Activated naive CD4-positive, alpha-beta T cell treated with anti-CD3 and anti-CD28 coated beads, Interleukin-2, amount 50 U/mL, for 24 hours (primary cell): Measurements from ENCODE around the gene ARHGAP10.

Experiments
- H3K27ac Mint-ChIP-seq: one replicate; pipeline ENCODE4 v1.8.0; 2021; ENCODE audit warnings: mild to moderate bottlenecking, mixed read lengths
- H3K27me3 Mint-ChIP-seq: one replicate; pipeline ENCODE4 v1.8.0; 2021; ENCODE audit warnings: mixed read lengths
- H3K36me3 Mint-ChIP-seq: one replicate; pipeline ENCODE4 v1.8.0; 2021; ENCODE audit warnings: mixed read lengths
- H3K4me1 Mint-ChIP-seq: one replicate; pipeline ENCODE4 v1.8.0; 2021; ENCODE audit warnings: mixed read lengths
- H3K4me3 Mint-ChIP-seq: one replicate; pipeline ENCODE4 v1.8.0; 2021; ENCODE audit warnings: mild to moderate bottlenecking, mixed read lengths
- H3K9me3 Mint-ChIP-seq: one replicate; pipeline ENCODE4 v1.8.0; 2021; ENCODE audit warnings: mixed read lengths

The ARHGAP10 gene

GRCh38 chr4:147816382-147817254 is 84.7 kb downstream of the ARHGAP10 start:
- Mint-ChIP-seq H3K27me3 (no peaks in the 10 kb centered on the region), H3K9me3 (no peaks in the 10 kb centered on the region), H3K4me1 (peaks cover 9% of the 10 kb centered on the region), H3K27ac (no peak overlapping the region), H3K36me3 (no peaks in the 10 kb centered on the region), H3K4me3 (no peak overlapping the region)

DNA sequence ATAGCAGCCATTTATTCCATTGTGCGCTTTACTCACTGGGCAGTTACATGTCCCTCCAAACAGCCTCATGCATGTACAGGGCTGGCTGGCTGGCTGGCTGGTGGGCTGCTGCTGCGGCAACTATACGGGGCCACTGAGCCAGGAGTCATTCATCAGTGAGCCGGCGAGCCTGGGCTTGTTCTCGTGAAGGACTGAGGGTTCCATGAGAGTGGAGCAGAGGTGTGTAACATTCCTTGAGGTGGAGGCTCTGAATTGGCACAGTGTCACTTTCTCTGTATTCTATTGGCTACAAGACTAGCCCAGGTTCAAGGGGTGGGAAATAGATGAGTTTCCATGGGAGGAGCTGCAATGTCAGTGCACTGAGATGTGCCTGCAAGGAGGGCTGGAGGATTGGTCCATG is 89.1 kb downstream of the ARHGAP10 start:
- Mint-ChIP-seq H3K4me3 (no peak overlapping the region), H3K27ac (no peak overlapping the region), H3K27me3 (no peaks in the 10 kb centered on the region), H3K9me3 (no peaks in the 10 kb centered on the region), H3K36me3 (peaks cover 2% of the 10 kb centered on the region), H3K4me1 (peaks cover 4% of the 10 kb centered on the region)

DNA sequence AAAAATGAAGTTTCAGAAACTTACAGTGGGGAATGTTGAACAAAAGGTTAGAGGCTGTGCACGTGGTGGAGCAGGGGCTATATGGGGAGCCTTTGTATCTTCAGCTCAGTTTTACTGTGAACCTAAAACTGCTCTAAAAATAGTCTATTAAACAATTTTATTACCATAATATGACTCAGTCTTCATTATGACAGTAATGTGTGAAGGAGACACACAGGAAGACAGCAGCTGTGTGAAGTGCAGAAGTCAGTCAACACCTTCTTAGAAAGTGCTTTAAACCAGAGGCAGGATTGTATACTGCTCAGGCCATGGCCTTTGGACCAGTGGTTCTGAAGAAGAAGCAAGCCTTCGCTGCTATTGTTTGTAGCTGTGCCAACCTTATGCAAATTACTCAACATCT is 89.7 kb downstream of the ARHGAP10 start:
- no peak overlapping the region for H3K27ac Mint-ChIP-seq
- H3K4me3 Mint-ChIP-seq: no peak overlapping the region
- H3K27me3 Mint-ChIP-seq: no peaks in the 10 kb centered on the region
- no peaks in the 10 kb centered on the region for H3K4me1 Mint-ChIP-seq
- no peaks in the 10 kb centered on the region for H3K9me3 Mint-ChIP-seq
- peaks cover 2% of the 10 kb centered on the region for H3K36me3 Mint-ChIP-seq

GRCh38 chr4:147822128-147822527 is 90.2 kb downstream of the ARHGAP10 start:
- Mint-ChIP-seq H3K27me3 (no peaks in the 10 kb centered on the region), H3K36me3 (peaks cover 2% of the 10 kb centered on the region), H3K27ac (no peak overlapping the region), H3K9me3 (no peaks in the 10 kb centered on the region), H3K4me3 (no peak overlapping the region), H3K4me1 (no peaks in the 10 kb centered on the region)

DNA sequence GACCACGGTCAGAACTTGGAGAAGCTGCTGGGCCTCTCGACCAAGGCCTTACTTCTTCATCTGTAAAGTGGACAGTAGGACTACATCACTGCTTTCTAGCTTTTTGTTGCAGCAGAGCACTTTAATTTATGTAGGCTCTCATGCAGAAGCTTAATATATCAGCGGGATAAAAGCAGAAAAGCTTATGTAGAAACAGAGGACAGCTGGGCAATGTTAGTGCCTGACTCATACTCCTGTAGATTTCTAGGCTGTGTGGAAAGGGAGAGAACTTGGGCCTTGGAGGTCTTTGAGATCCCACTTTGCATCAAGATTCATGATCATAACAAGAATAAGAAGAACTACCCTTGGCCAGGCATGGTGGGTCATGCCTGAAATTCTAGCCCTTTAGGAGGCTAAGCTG is 91.2 kb downstream of the ARHGAP10 start:
- Mint-ChIP-seq H3K27ac (no peak overlapping the region), H3K36me3 (peaks cover 2% of the 10 kb centered on the region), H3K27me3 (no peaks in the 10 kb centered on the region), H3K4me3 (no peak overlapping the region), H3K4me1 (no peaks in the 10 kb centered on the region), H3K9me3 (no peaks in the 10 kb centered on the region)

DNA sequence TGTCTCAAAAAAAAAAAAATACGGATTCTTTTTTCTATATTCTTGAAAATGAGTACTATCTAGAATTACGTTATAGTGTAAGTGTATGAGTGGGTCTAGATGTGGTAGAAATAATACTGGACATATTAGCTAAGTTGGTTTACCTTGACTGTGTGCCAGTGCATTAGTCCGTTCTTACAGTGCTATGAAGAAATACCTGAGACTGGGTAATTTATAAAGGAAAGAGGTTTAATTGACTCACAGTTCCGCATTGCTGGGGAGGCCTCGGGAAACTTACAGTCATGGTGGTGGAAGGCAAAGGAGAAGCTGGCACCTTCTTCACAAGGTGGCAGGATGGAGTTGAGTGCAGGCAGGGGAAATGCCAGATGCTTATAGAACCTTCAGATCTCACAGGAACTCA is 92.4 kb downstream of the ARHGAP10 start:
- Mint-ChIP-seq H3K9me3 (no peaks in the 10 kb centered on the region), H3K36me3 (peaks cover 2% of the 10 kb centered on the region), H3K4me1 (no peaks in the 10 kb centered on the region), H3K4me3 (no peak overlapping the region), H3K27me3 (no peaks in the 10 kb centered on the region), H3K27ac (no peak overlapping the region)

DNA sequence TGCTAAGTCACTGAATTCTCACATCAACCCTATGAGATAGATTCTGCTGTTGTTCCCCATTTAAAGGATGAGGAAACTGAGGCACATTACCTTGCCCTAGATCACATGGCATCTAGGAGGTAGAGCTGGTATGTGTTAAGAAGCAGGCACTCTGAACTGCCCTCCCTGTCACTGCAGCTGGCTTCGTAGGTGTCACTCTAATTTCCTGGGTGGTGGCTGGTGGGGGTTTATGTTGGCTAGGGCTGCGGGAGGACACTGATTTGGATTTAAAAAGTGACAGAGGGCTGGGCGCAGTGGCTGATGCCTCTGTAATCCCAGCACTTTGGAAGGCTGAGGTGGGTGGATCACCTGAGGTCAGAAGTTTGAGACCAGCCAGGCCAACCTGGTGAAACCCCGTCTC is 93.0 kb downstream of the ARHGAP10 start:
- Mint-ChIP-seq H3K27me3 (no peaks in the 10 kb centered on the region), H3K4me3 (no peak overlapping the region), H3K36me3 (peaks cover 2% of the 10 kb centered on the region), H3K9me3 (no peaks in the 10 kb centered on the region), H3K27ac (no peak overlapping the region), H3K4me1 (no peaks in the 10 kb centered on the region)

DNA sequence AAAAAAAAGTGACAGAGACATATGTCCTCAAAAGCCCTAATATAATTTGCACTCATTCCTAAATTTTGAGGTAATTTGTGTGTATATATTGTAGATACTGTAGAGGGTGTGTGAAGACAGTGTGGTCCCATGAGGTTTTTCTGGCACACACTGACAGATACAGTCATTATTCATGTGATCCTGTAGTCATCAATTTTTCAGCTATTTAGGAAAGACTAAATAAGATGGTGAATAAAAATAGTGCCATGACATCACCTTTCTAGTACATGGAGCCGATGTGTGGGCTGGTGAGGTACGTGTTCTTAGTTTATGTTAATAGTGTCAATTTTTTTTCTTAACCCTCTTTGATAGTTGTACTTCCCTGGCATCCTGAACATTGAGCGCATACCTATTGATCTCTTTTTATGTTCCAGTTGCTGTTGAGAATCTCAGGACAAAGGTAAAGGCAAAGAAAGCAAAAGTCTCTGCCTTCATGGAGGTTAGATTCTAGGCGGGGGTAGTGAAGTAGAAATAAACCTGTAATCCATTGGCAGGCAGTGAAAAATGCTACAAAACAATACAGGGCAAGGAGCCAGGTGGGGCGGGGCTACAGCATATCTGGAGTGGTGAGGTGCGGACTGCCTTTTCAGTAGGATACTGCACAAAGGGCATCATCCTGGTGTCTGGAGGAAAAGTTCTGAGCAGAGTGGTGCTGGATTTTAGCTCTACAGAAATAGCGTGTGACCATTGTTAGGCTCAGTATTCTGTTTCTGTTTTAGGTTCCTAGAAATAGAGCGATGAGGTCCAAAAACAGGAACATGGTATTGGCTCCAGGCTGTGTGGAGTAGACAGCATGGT is 93.8 kb downstream of the ARHGAP10 start:
- H3K4me3 Mint-ChIP-seq: no peak overlapping the region
- peaks cover 2% of the 10 kb centered on the region for H3K36me3 Mint-ChIP-seq
- no peaks in the 10 kb centered on the region for H3K27me3 Mint-ChIP-seq
- no peaks in the 10 kb centered on the region for H3K4me1 Mint-ChIP-seq
- H3K9me3 Mint-ChIP-seq: no peaks in the 10 kb centered on the region
- no peak overlapping the region for H3K27ac Mint-ChIP-seq

DNA sequence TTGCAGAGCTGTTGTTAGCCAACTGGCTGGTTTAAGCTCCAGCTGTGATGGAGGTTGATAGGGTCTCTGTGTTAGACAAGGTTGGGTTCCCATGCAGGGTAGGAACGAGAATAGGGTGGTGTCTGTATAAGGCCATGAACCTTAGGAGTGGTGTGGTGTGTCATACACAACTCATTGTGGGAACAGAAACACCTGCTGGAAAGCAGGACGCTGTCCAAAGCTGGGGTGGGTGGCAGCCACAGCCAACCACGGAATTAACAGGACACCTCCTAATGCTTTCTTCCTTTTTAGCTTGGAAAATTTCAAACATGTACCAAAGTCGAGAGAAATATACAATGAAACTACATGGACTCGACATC is 94.4 kb downstream of the ARHGAP10 start:
- Mint-ChIP-seq H3K4me1 (no peaks in the 10 kb centered on the region), H3K36me3 (peaks cover 2% of the 10 kb centered on the region), H3K27me3 (no peaks in the 10 kb centered on the region), H3K27ac (no peak overlapping the region), H3K4me3 (no peak overlapping the region), H3K9me3 (no peaks in the 10 kb centered on the region)

DNA sequence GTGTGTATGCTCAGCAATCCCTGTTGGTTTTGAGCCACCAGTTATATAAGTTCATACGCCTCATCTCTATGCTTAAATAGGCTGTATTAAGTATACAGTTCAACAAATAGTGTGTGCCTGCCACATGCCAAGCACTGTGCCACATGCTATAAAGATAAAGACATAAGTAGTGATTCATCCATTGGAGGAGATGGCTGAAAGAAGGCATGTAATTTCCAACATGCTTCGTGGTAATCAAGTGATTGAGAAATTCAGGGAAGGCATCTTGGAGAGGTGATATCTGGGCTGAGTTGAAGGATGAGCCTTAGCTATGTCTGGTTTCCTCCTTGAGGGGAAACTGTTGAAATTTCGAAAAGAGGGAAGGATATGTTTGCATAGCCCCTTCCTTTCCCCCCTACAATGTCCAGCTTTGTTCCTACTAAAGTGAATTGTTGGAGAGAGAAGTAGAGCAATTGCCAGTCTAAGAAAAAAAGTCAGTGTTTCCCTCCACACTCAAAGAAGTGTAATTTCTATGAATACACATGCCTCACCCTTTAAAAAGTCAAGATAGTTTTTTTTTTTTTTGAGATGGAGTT is 96.5 kb downstream of the ARHGAP10 start:
- peaks cover 2% of the 10 kb centered on the region for H3K36me3 Mint-ChIP-seq
- no peak overlapping the region for H3K27ac Mint-ChIP-seq
- no peaks in the 10 kb centered on the region for H3K9me3 Mint-ChIP-seq
- H3K4me3 Mint-ChIP-seq: no peak overlapping the region
- H3K4me1 Mint-ChIP-seq: no peaks in the 10 kb centered on the region
- no peaks in the 10 kb centered on the region for H3K27me3 Mint-ChIP-seq

DNA sequence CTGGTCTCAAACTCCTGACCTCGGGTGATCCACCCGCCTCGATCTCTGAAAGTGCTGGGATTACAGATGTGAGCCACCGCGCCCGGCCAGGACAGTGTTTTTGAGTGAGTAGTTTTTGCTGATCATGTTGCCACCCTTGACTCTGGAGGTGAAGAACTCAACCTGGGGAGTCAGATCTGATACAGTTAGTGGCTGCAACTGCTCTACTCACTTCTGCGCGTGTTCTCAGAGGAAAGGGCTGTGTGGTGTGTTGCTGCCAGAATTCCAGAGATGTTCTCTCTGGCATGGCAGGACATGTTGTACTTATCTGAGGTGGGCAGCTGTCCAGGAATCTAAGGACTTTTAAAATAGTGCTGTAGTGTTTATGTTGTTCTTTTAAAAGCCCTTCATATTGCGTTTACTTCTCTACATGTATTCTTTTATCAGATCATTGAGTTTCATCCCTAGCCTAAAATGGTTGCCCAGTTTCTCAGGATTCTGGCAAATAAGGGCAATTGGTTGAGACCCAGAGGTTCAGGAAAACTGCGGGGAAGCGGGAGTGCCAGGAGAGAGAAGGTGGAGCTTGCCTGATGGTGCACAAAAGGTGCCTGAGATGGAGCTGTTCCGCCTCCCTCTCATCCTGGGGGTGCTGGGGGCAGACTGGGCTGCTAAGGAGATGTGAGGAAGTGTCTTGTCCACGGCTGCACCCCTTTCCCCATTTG is 97.7 kb downstream of the ARHGAP10 start:
- Mint-ChIP-seq H3K36me3 (no peaks in the 10 kb centered on the region), H3K27me3 (no peaks in the 10 kb centered on the region), H3K4me3 (no peak overlapping the region), H3K9me3 (no peaks in the 10 kb centered on the region), H3K4me1 (no peaks in the 10 kb centered on the region), H3K27ac (no peak overlapping the region)

DNA sequence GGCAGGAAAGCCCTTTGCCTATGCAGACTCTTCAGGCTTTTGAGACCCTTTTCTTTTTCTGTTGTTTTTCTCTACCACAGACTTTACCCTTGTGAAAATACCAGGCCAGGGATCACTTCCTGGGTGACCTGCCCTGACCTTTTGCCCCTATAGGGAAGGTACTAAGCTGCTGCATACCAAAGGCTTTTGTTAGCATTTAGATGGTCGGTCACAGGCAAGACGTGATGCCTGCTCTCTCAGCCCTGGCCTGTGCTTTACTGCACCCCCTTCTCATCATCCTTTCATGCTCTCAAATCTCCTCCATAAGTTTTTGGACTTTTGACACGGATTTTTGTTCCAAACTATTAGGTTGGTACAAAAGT is 98.2 kb downstream of the ARHGAP10 start:
- H3K27ac Mint-ChIP-seq: no peak overlapping the region
- H3K4me3 Mint-ChIP-seq: no peak overlapping the region
- H3K9me3 Mint-ChIP-seq: no peaks in the 10 kb centered on the region
- no peaks in the 10 kb centered on the region for H3K27me3 Mint-ChIP-seq
- no peaks in the 10 kb centered on the region for H3K4me1 Mint-ChIP-seq
- H3K36me3 Mint-ChIP-seq: no peaks in the 10 kb centered on the region

GRCh38 chr4:147830987-147831386 is 99.1 kb downstream of the ARHGAP10 start:
- no peak overlapping the region for H3K27ac Mint-ChIP-seq
- H3K36me3 Mint-ChIP-seq: no peaks in the 10 kb centered on the region
- no peaks in the 10 kb centered on the region for H3K27me3 Mint-ChIP-seq
- H3K4me3 Mint-ChIP-seq: no peak overlapping the region
- no peaks in the 10 kb centered on the region for H3K9me3 Mint-ChIP-seq
- no peaks in the 10 kb centered on the region for H3K4me1 Mint-ChIP-seq

- Mint-ChIP-seq H3K27ac (no peak overlapping the region), H3K4me1 (no peaks in the 10 kb centered on the region), H3K4me3 (no peak overlapping the region), H3K27me3 (no peaks in the 10 kb centered on the region), H3K36me3 (no peaks in the 10 kb centered on the region), H3K9me3 (no peaks in the 10 kb centered on the region)
Measured at GRCh38 chr4:147831551-147832171, 99.8 kb downstream of the ARHGAP10 start.

- no peak overlapping the region for H3K4me3 Mint-ChIP-seq
- no peaks in the 10 kb centered on the region for H3K27me3 Mint-ChIP-seq
- H3K4me1 Mint-ChIP-seq: no peaks in the 10 kb centered on the region
- H3K36me3 Mint-ChIP-seq: no peaks in the 10 kb centered on the region
- no peak overlapping the region for H3K27ac Mint-ChIP-seq
- no peaks in the 10 kb centered on the region for H3K9me3 Mint-ChIP-seq
Measured at GRCh38 chr4:147833254-147833653, 101.4 kb downstream of the ARHGAP10 start.
